Glutamatergic neuron (in vitro differentiated cells): ENCODE results near the gene TNFSF15. TPM values are rescaled to one million over a fixed set of nuclear protein-coding genes. Genes with fewer than 3 reads are reported as not detected.

ENCODE experiments used
- DNase-seq: peaks from one replicate; pipeline ENCODE4 v3.0.0; 2022
- H3K27ac Mint-ChIP-seq: one replicate; pipeline ENCODE4 v1.8.0; 2020; ENCODE audit warnings: mild to moderate bottlenecking, mixed read lengths, inconsistent platforms; ENCODE audit not compliant: unreplicated experiment
- H3K27me3 Mint-ChIP-seq: one replicate; pipeline ENCODE4 v1.8.0; 2020; ENCODE audit warnings: mild to moderate bottlenecking, moderate library complexity, mixed read lengths, inconsistent platforms; ENCODE audit not compliant: unreplicated experiment
- H3K36me3 Mint-ChIP-seq: one replicate; pipeline ENCODE4 v1.8.0; 2020; ENCODE audit warnings: mild to moderate bottlenecking, mixed read lengths, inconsistent platforms; ENCODE audit not compliant: unreplicated experiment
- H3K4me1 Mint-ChIP-seq: one replicate; pipeline ENCODE4 v1.8.0; 2020; ENCODE audit warnings: mild to moderate bottlenecking, low read depth, mixed read lengths, inconsistent platforms; ENCODE audit not compliant: unreplicated experiment
- H3K4me3 Mint-ChIP-seq: one replicate; pipeline ENCODE4 v1.8.0; 2020; ENCODE audit warnings: mild to moderate bottlenecking, mixed read lengths, inconsistent platforms; ENCODE audit not compliant: unreplicated experiment
- H3K9me3 Mint-ChIP-seq: one replicate; pipeline ENCODE4 v1.8.0; 2020; ENCODE audit warnings: mild to moderate bottlenecking, moderate library complexity, mixed read lengths, inconsistent platforms; ENCODE audit not compliant: unreplicated experiment
- total RNA-seq: library from RNA; stranded (reverse); fragmentation: NEBNext Ultra II Directional; extraction: Animal tissue kit (Norgen Biotek cat#: 25700); gene quantifications from one replicate; pipeline ENCODE4 v1.2.1, GENCODE V29; 2021; ENCODE audit not compliant: unreplicated experiment
- TF ChIP-seq, protein P1 (sequence below): fragments of 200-600 bp; sonication (generic); IDR thresholded peaks from one replicate; pipeline ENCODE4 v1.5.0; 2021; ENCODE audit not compliant: partially characterized antibody, unreplicated experiment

The TNFSF15 gene
- total RNA-seq, 1 donor from 2014 or later, result not detected

DNA sequence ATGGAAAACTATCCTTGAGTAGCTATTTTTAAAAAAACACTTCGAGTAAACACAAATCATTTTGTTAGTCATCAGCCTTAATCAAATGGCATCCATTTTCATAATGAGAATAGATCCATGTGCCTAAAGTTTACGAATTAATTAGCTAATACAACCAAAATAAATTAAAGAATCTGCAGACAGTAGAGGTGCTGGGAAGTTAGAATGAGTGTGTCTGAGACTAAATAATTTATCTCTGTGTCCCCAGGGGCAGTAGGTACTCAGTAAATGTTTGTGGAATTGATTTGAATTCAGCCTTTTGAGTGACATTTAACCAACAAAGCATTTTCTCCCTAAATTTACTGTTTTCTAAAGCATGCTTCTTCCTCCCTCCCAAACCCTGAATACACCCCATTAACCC lies 18.6 kb downstream of the TNFSF15 start:
- Mint-ChIP-seq H3K36me3 (no peaks in the 10 kb centered on the region), H3K27ac (no peak overlapping the region), H3K9me3 (no peaks in the 10 kb centered on the region), H3K4me3 (no peak overlapping the region), H3K4me1 (no peaks in the 10 kb centered on the region), H3K27me3 (peaks cover 5% of the 10 kb centered on the region)
- TF ChIP-seq, protein P1, sequence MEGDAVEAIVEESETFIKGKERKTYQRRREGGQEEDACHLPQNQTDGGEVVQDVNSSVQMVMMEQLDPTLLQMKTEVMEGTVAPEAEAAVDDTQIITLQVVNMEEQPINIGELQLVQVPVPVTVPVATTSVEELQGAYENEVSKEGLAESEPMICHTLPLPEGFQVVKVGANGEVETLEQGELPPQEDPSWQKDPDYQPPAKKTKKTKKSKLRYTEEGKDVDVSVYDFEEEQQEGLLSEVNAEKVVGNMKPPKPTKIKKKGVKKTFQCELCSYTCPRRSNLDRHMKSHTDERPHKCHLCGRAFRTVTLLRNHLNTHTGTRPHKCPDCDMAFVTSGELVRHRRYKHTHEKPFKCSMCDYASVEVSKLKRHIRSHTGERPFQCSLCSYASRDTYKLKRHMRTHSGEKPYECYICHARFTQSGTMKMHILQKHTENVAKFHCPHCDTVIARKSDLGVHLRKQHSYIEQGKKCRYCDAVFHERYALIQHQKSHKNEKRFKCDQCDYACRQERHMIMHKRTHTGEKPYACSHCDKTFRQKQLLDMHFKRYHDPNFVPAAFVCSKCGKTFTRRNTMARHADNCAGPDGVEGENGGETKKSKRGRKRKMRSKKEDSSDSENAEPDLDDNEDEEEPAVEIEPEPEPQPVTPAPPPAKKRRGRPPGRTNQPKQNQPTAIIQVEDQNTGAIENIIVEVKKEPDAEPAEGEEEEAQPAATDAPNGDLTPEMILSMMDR, result no peak
- no peak for DNase-seq

DNA sequence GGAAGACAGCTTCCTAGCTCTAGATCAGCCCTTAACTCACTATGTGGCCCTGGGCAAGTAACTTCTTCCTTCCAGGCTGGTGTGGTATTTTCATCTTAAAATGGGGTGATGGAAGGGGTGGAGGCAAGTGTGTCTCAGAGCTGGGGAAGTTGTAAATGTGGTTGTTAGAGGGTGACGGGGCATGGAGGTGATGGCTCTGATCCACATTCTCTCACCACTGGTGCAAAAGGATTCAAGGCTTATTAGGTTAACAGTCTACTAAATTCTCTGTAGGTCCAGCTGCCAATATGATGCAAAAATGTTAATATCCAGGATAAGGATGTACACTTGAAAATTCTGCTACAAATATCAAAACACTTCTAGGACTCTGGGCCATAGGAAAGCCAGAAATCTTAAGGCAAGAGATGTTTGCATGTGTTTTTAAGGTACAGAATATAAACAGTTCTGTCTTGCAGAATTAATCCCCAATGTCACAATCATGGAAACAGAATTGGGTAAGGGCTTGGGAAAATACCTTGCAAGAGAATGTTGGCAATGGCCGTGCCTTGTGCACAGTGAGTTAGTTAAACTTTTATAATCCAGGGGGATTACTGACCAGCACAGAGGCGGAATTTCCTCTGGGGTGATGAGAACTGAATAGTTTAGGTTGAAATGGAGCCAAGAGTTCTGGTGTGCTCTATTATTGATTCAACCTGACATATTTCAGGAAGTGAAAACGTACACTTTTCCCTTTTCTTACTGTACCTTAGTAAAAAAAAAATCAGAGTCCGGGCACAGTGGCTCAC lies 19.8 kb downstream of the TNFSF15 start:
- Mint-ChIP-seq H3K36me3 (no peaks in the 10 kb centered on the region), H3K27me3 (peaks cover 3% of the 10 kb centered on the region), H3K4me3 (no peak overlapping the region), H3K27ac (no peak overlapping the region), H3K4me1 (no peaks in the 10 kb centered on the region), H3K9me3 (no peaks in the 10 kb centered on the region)
- TF ChIP-seq, protein P1, result no peak
- DNase-seq, result no peak

DNA sequence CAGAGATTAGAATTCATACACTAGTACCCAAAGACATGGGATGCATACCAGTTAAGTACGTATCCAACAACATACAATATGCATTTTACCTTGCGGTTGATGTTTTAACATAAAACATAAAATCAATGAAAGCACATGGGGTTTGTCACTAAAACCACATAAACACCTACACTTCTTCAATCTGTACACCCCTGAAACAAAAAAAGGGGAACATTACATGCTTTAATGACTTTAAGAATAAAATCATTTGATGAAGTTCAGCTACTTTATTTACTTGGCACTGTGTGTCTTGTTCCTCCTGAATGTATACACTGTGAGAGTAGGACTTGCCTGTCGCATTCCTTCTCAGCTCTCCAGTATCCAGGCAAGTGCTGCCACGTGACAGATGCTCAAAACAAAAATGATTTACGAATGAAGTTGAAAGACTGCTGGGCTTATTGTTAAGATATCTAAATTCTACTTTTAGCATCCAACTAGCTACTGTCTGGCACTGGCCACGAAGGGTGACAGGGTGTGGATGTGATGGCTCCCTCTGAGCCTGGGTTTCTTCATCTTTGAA lies 21.0 kb downstream of the TNFSF15 start:
- H3K4me1 Mint-ChIP-seq, result no peaks in the 10 kb centered on the region
- H3K4me3 Mint-ChIP-seq, result no peak overlapping the region
- no peaks in the 10 kb centered on the region for H3K9me3 Mint-ChIP-seq
- TF ChIP-seq, protein P1, result no peak
- H3K27ac Mint-ChIP-seq, result no peak overlapping the region
- no peak for DNase-seq
- H3K27me3 Mint-ChIP-seq, result peaks cover 3% of the 10 kb centered on the region
- H3K36me3 Mint-ChIP-seq, result no peaks in the 10 kb centered on the region

DNA sequence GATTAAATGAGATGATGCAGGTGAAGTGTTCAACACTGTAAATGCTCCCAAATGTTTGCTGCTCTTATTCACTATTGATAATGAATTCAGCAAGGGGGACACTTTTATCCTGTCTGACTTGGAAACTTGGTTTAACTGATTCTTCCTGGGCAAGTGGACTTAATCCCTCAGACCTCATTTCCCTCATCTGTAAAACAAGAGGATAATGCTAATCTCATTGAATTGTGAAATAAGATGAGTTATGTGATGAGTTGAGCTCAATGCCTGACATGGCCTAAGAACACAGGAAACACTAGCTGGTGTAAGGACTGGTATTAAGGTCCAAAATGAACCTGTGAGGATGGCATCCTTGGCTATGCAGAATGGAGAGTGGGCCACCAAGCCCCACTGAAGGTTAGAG lies 23.3 kb downstream of the TNFSF15 start:
- no peaks in the 10 kb centered on the region for H3K4me1 Mint-ChIP-seq
- H3K27ac Mint-ChIP-seq, result no peak overlapping the region
- H3K9me3 Mint-ChIP-seq, result no peaks in the 10 kb centered on the region
- no peaks in the 10 kb centered on the region for H3K36me3 Mint-ChIP-seq
- TF ChIP-seq, protein P1, result no peak
- peaks cover 4% of the 10 kb centered on the region for H3K27me3 Mint-ChIP-seq
- no peak overlapping the region for H3K4me3 Mint-ChIP-seq
- DNase-seq, result no peak

GRCh38 chr9:114779352-114779845 lies 26.4 kb downstream of the TNFSF15 start:
- no peaks in the 10 kb centered on the region for H3K4me1 Mint-ChIP-seq
- TF ChIP-seq, protein P1, result no peak
- no peak overlapping the region for H3K27ac Mint-ChIP-seq
- no peaks in the 10 kb centered on the region for H3K9me3 Mint-ChIP-seq
- DNase-seq, result no peak
- H3K4me3 Mint-ChIP-seq, result no peak overlapping the region
- H3K27me3 Mint-ChIP-seq, result peaks cover 1% of the 10 kb centered on the region
- no peaks in the 10 kb centered on the region for H3K36me3 Mint-ChIP-seq
